Stimulated activated CD8-positive, alpha-beta memory T cell treated with anti-CD3 and anti-CD28 coated beads, Interleukin-7, amount 100 ng/mL, for 48 hours (primary cell): Measurements from ENCODE around the gene SART3.
"Not testable (repeated sequence)": the region's sequence is repeated elsewhere in the genome, so short reads cannot be mapped to it uniquely, and the experiment has no call there.

Experiments used
- DNase-seq, 2 donors: peaks; one replicate each; pipeline ENCODE4 v3.0.0-alpha.2; 2020; ENCODE audit warnings: low read depth in 1 of 2; ENCODE audit errors: extremely low read depth in 1 of 2

SART3 gene

DNA sequence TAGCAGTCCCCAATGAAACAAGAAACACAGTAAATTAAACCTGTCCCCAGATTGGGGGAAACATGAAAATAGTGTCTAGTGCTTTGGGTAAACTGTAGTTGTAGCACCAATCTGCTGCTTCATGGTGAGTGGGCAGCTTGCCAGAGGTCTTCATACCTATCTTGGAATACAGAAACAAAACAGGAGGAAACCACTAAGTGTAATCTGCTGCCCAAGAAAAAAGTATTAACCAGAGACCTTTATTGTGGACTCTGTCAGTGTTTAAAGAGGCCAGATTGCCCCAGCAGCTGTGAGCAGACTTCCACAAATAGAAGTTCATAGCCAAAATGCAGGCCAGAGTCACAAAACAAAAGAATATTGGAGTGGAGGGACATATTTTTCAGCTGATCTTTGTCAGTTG lies 3.8 kb upstream of the SART3 start:
- no peak for DNase-seq

DNA sequence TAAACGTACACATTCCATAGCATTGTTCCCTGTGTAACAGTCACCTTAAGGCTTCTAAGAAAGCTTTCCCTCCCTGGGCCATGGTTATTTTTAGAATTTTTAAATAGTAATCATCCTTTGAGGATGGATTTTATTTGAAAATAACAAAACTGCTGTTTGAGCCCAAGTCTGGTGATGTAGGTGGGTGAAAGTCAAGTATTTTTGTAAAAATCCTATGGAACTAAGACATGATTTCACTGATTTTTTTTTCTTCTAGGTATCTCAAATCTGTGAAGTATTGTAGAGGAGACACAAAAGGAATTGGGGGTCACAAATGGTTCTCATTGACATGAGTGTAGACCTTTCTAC lies 2.8 kb upstream of the SART3 start:
- no peak for DNase-seq

DNA sequence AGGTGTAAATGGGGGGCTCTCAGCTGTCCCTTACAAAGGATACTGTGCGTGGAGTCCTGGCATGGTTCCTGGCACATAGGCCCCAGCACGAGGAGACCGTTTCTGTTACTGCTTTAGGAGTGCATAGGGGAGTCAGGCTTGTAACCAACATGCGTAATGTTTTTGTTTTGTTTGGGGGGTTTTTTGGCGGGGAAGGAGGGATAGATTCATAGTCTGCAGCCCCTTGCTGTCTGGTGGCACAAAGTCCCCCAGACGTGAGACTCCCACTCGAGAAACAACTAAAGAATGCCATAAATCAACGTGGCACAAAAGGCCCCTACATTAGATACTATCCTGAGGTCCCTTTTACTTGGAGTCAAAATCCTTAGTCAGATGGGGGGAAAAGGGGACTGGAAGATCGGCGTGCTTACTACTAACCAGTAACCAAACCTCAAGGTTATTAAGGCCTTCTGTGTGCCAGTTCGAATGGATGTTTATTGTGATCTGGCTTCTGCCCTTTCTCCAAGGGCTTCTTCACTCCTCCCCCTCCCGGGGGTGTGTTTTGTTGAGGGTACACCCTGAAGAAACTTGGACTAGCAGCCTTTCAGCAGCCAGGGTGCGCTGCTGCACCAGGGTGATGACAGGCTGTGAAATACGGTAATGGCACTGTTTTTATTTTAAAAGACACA lies 2.3 kb upstream of the SART3 start:
- DNase-seq, result peak; percentile 64 to 80

DNA sequence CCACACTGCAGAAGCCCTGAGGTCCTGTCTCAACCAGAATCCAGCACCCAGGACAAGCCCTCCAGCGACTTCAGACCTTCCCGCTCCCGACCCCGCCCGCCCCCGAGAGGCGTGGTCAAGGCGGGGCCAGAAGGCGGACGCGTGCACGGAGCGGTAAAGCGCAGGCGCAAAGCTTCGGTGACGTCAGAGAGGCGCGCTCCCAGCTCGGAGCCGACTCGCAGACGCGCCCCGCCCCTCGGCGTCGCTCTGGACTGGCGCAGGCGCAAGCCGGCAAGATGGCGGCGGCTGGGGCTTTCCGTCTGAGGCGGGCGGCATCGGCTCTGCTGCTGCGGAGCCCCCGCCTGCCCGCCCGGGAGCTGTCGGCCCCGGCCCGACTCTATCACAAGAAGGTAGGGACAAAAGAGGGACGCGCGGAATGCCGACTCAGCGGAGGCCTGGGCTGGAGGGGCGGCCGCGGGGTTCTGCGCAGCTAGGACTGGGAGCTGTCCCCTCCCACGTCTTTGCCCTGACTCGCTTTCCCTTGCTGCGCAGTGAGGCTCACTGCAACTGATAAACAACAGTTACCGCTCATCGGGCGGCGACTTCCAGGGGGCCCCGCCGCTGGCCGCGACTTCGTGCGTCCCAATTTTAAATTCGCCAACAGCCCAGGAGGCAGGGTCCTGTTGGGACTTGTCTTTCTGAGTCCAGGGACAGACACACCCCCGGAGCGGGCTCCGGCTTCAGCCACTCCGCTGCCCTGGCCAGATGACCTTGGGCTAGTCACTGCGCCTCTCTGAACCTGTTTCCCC lies 1.6 kb upstream of the SART3 start, which contains the start of gene ISCU:
Gene ISCU, plus strand, starts transcription at position 249 of the 788 bp plus-strand sequence. Its CDS starts 27 bp downstream, at position 276.
- peak; percentile 95 to 99 for DNase-seq

DNA sequence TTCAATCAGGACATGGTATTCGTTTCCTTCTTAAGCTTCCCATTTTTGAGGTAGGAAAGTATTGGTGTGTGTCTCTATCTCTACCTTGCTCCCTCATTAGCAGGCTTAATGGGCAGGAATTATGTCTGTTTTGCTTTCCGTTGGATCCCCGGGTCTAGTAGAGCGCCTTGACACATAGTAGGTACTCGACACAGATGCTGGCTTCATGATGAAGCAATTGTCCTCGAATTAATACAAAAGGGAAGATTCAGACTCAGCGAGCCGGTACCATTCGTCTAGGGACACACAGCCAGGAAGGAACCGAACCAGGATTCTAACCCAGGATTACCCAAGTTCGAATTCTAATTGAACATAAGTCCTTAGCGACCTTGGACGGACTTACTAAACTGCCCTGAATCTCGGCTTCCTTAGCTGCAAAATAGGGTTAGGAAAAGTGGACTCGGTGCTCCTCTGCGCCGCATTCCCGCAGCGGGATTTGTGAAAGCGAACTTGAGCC lies 927 bp upstream of the SART3 start:
- DNase-seq, result no peak

DNA sequence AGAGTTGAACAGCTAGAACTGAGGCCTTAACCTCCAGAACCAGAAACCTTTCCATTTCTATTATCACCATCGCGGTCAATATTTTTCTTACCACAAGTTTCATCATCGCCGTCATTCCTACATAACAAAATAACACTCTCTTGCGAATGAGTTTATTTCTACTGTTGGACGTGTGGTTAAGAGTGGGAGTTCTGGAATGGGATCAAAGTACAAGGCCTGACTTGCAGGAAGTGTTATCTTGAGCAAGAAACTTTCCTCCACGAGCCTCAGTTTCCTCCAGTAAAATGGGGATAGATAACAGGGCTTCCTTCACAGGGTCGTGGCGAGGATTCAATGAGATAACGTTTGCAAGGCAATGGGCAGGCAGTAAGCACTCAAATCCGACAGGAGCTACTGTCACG lies 652 bp downstream of the SART3 start:
- no peak for DNase-seq

DNA sequence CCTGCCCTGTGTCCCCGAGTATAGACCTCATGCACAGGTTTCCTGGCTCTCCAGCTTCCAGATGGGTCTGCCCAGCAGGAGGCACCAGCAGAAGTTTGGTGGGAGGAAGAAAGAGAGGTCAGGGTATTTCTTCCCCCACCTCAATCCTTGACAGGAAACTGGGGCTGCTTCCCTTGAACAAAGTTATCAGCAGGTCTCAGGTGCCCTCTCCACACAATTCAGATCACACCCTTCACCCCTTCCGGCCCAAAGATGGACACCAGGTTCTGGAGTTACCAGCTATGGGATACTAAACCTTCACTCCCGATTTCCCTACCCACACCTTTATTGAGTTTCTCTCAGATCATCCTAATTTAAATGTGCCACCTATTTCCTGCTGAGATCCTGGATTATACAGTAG lies 1.2 kb downstream of the SART3 start:
- DNase-seq, result no peak

DNA sequence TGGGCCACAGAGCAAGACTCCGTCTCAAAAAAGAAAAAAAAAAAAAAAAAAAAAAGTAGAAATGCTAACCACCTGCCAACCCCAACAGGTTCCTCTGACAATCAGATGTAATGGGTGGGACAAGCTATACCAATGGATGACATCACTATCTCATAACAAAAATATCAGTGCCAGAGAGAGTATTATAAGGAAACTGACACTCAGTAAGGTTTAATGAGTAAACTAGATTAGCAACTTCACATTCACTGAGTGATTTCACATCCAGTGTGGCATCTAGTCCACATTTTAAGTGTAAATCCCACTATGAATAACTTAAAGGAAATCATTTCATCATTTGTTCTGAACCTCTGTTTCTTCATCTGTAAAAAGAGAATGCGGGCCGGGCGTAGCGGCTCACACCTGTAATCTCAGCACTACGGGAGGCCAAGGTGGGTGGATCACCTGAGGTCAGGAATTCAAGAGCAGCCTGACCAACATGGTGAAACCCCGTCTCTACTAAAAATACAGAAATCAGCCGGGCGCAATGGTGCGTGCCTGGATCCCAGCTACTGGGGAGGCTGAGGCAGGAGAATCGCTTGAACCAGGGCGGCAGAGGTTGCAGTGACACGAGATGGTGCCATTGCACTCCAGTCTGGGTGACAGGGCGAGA lies 1.8 kb downstream of the SART3 start:
- no peak for DNase-seq

DNA sequence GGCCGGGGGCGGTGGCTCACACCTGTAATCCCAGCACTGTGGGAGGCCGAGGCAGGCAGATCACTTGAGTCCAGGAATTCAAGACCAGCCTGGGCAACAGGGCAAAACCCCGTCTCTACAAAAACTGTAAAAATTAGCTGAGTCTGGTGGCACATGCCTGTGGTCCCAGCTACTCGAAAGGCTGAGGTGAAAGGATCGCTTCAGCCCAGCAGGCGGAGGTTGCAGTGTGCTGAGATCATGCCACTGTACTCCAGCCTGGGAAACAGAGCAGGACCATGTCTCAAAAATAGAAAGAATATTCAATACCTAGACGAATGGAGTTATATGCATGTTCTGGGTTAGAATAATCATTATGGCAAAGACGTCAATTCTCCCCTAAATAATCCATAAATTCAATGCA lies 5.6 kb downstream of the SART3 start:
- not testable (repeated sequence) for DNase-seq

DNA sequence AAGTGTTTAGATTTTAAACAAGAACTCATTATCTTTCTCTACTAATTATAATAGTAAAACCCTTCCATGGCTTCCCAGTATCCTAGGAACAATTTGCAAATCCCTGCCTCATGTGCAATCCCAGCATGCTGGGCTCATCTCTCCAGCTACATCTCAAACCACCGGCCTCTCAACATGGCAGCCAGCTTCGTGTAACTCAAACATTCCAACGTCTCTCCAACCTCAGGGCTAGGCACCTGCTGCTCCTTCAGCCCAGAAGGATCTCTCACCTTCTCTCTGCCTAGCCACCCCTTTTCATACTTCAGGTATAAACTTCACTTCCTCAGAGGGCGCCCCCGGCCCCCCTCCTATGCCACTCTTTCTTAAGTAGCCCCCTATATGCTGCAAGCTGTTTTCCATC lies 7.2 kb downstream of the SART3 start:
- no peak for DNase-seq

DNA sequence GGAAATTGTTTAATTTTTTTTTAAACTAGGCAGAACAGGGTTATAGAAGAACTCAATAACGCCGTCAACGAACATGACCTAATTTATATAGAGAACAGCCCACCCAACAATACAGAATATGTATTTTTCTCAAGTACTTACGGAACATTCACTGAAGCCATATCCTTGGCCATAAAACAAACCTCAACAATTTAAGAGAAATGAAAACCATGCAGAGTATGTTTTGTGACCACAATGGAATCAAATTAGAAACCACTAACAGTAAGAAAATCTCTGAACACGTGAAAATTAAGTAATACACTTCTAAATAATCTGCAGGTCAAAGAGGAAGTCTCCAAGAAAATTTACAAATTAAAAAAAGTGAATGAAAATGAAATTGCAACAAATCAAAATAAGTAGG lies 9.4 kb downstream of the SART3 start:
- DNase-seq, result no peak

DNA sequence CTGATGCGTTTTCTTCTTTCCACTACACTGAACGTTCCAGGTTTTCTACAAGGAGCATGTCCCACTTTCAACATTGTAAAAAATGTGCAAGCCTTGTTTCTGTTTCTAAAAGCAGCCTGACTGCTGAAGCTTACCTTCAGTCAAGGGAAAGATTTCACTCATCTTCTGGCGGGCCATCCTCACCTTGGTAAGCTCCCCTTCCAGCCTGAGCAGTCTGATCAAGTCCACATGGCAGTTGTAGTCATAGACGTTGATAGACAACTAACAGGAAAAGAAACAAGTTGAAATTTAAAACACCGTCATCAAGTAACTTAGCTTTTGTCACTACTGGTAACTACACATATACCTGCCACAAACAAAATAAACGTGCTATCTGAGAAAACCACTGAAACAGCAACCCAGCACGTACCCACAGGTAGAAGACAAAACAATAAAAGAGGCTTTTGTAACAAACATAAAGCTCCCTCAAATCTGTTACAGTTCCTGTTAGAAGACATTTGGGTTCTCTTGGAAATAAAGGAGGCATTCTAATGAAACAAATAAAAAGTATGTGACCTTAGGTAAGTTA lies 11.9 kb downstream of the SART3 start:
- no peak for DNase-seq

DNA sequence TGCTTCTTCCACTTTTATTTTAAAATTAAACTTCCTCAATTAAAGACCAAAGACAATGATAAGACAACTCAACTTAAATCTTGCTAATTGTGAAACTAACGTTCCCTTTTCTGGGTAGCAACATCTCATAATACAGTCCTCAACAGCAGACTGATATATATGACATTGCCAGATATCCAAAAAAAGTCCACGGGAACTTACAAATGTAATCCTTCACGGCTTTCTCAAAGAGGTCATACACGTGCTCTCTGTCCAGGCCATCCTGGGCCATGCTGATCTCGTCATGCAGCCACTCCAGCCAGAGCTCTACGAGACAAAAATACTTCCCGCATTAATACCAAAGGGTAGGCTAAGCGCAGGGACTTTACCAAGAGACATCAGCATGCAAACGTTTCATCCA lies 13.3 kb downstream of the SART3 start:
- no peak for DNase-seq

DNA sequence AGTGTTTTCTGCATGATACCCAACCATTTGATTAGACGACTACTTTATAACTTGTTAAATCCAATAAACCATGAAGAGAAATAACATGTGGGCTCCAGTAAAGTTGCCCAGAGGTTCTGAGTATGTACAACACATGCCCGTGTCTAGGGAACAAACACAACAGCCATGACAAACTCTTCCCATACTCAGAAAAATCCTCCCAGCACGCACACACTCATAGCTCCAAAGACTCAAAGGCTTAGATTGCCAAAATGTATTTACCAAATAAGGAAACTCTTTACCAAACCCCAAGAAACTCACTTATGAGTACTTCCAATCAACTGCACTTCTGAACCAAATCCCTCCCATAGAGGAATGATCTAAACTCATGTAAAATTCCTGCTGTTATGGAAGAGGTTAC lies 17.3 kb downstream of the SART3 start:
- no peak for DNase-seq

DNA sequence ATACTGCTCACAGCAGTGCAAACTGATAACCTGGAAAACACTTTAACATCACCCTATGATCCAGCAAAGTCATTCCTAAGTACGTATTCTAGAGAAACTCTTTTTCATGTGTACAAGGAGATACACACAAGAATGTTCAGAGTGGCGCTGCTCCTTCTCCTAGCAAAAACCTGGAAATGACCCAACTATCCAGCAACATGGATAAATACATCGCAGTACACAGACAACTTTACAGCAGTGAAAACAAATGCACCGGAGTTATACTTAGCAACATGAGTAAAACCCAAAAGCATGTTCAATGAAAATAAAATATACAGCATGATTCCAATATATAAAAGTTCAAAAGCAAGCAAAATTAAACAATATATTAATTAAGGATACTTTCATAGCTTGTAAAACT lies 18.7 kb downstream of the SART3 start:
- no peak for DNase-seq

DNA sequence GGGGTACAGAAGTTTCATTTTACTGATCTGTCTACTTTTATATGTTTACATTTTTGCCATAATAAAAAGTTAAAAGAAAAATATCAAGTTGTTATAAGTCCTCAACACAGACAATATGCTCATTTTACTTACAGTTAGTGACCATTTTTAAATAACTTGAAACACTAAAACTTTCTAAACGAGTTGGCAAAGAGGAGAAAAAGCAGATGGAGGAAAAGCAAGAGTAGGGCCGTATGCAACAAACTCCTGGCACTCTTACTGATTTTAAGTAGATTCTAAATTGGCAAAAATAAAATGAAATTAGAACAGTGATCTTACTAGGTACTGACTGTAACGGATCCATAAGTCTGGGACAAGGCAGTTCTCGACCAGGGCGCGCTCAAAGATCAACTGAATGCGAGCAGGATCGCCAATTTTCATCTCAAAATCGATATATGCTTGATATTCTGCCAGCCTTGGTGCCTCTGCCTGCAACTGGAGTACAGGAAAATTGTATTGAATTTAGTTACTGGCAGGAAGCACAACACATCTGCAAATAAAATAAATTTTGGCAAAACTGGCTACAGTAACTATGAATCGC lies 22.3 kb downstream of the SART3 start:
- no peak for DNase-seq

DNA sequence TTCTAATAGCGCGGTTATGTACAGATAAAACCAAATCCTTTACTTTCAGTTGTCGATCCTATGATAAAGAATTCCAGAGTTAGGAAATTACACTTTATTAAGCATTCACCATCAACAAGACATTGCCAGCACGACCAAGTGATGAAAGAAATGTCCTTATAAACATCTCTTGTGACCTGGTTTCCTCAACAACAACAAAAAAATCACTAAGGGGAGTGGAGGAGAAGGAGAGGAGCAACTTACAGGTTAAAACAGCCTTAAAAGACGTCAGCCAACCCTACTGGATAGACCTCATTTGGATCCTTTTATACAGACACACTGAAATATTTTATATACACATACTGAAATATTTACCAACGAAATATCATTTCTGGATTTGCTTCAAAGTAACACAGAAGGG lies 22.8 kb downstream of the SART3 start:
- DNase-seq, result no peak

DNA sequence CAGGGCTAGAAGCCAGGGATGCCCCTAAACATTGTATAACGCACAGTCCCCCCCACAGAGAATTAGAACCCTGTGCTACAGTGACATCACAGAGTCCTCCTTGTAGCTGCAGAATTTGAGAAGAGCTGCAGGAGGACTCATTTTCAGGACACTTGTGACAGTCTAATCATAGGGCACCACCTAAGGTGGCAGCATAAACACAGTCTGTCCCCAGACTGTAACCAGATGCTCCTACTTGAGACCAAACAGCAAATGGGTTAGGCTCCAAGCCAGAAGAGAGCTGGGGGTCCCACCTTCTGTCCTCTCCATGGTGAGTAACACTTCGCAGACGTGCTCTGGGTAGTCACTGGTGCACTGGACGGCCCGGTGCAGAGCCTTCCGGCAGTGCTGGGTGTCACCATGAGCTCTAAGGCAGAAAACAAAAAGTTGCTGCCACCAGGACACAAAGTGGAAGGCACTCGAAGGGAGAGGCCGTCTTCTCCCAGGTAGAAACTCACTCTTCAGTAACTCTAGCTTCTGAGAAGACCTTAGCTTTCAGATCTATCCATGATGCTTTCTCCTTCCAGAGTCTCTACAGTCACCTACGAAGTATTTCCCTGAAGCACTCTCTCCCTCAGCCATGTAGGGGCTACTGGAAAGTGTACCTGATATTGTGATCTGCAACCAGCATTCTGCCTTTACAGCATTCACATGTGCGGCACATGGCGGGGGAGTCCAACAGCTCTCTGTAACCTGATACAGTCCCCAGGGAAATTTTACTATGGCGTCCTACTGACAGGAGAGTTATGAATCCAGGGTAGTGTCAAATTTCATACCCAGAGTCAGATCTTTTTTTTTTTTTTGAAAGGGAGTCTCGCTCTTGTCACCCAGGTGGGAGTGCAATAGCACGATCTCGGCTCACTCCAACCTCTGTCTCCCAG lies 28.8 kb downstream of the SART3 start:
- DNase-seq, result no peak

DNA sequence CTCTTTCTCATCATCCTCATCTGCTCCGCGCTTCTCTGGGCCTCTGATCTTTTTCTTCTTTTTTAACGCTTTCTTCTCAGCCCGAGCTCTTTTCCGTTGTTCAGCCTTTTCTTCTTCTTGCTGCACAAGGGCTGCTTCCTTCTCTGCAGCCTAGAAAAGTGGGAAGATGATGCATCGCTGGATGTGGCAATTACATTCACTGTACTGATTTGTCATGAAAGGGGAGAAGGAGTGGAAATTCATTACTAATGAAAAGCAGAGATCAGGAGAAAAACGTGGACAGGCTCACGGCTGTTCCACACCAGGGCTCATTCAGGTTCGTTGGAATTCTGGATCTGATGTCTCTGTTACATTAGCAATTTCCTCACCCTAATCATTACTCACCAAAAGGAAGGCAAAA lies 30.8 kb downstream of the SART3 start:
- DNase-seq, result no peak

DNA sequence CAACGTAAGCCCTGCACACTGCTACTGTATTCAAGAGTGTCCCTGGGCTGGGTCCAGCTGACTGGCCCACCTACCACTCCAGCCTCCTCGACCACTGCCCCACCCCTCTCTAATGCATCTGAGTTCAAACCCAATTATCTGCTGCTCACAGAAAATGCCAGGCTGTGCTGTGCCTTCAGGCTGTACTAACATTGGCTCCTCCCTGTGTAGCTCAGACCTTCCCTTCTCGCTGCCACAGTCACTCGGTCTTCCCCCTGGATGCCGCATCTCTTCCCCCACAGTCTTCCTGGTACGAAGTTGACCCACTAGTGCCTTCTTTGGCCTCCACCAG lies 33.8 kb downstream of the SART3 start:
- DNase-seq, result no peak
